OCI-M1 (cell line): ENCODE measurements around the gene GDPD3.
"Not testable (repeated sequence)": the region's sequence is repeated elsewhere in the genome, so short reads cannot be mapped to it uniquely, and the experiment has no call there.

Experiments
- DNase-seq: peaks from one replicate; lab custom pipeline; 2025; lab: John Stamatoyannopoulos, UW

Gene GDPD3, protein sequence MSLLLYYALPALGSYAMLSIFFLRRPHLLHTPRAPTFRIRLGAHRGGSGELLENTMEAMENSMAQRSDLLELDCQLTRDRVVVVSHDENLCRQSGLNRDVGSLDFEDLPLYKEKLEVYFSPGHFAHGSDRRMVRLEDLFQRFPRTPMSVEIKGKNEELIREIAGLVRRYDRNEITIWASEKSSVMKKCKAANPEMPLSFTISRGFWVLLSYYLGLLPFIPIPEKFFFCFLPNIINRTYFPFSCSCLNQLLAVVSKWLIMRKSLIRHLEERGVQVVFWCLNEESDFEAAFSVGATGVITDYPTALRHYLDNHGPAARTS

GRCh38 chr16:30113031-30113710, at the start of gene GDPD3:
TSS of gene GDPD3 (minus strand) at chr16:30113537. CDS start at chr16:30113478, 59 bp downstream.
- DNase-seq, result no peak

DNA sequence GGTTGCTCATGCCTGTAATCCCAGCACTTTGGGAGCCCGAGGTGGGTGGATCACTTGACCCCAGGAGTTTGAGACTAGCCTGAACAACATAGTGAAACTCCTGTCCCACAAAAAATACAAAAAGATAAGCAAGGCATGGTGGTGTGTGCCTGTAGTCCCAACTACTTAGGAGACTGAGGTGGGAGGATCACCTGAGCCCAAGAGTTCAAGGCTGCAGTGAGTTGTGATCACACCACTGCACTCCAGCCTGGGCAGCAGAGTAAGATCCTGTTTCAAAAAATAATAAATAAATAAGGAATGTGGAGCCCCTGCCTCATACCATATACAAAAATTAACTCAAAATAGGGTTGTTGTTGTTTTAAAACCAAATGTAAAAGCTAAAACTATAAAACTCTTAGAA, 43.9 kb upstream of the GDPD3 start:
- no peak for DNase-seq

GRCh38 chr16:30155188-30155587, 41.9 kb upstream of the GDPD3 start:
- DNase-seq, result no peak

DNA sequence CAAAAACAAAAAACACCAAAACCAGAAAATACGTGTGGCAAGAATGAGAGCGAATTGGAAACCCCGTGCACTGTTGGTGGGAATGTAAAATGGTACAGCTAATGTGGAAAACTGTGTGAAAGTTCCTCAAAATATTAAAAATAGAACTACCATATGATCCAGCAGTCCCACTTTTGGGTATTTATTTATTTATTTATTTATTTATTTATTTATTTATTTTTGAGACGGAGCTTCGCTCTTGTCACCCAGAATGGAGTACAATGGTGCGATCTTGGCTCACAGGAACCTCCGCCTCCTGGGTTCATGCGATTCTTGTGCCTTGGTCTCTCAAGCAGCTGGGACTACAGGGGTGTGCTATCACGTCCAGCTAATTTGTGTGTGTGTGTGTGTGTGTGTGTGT, 39.2 kb upstream of the GDPD3 start:
- DNase-seq, result no peak

DNA sequence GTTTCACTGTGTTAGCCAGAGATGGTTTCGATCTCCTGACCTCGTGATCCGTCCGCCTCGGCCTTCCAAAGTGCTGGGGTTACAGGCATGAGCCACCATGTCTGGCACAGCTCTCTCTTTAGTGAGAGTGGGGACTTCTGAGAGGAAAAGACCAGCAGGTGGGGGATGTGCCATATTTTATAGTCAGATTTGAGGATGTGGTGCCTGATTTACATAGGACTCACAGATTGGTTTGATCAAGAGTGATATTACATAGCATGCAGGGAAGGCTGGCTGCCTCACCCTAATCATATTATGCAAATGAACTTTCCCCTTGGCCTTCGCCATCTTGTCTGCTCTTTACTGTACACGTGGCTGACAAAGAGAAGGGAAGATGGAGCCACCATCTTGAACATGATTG, 37.8 kb upstream of the GDPD3 start:
- DNase-seq, result no peak

DNA sequence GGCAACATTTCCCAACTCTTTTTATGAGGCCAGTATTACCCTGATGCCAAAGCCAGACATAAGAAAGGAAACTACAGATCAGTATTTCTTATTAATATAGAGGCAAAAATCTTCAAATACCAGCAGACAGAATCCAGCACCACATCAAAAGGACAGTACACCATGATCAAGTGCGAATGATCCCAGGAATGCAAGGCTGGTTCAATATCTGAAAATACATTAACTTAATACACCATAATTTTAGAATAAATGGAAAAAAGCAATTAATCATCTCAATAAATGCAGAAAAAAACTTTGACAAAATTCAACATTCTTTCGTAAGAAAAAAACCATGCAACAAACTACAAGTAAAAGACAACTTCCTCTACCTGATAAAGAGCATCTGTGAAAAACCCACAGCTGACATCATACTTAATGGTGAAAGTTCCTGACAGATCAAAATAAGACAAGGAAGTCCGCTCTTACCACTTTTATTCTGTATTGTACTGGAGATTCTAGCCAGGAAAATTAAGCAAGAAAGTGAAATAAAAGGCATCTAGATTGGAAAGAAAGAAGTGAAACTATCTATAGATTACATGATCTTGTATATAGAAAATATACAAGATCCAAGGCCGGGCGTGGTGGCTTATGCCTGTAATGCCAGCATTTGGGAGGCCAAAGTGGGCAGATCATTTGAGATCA, 36.1 kb upstream of the GDPD3 start:
- DNase-seq, result no peak

DNA sequence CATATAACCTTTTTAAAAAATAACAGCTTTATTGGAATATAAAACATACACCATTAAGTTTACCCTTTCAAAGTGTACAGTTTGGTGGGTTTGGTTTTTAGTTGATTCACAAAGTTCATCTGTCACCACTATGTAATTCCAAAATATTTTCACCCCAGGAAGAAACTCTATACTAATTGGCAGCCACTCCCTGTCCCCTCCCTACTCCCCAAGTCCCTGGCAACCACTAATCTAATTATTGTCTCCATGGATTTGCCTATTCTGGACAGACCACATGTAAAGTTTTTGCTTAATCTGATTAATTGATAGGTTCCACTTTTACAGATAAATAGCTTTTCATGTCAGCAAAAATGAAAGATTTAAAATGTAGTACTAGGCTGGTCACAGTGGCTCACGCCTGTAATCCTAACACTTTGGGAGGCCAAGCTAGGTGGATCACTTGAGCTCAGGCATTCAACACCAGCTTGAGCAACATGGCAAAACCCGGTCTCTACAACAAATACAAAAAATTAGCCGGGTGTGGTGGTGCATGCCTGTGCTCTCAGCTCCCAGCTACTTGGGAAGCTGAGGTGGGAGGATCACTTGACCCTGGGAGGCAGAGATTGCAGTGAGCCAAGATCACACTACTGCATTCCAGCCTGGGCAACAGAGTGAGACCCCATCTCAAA, 34.6 kb upstream of the GDPD3 start:
- no peak for DNase-seq

DNA sequence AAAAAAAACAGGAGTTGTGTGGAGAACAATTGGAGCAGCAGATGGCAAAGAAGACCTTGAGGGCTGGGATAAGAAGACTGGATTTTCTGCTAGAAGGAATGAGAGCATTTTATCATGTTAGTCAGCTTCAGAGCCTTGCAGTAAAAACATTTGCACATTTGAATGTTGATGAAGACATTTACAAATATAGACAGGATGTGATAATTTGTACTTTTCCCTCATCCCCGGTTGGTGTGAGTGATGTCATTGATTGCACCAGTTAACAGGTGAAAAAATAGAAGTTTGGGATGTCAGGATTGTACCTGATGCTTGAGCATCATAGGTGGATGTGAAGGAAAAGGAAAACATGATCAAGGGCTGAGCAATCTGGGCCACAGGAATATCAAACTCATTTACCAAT, 32.3 kb upstream of the GDPD3 start:
- DNase-seq, result no peak

DNA sequence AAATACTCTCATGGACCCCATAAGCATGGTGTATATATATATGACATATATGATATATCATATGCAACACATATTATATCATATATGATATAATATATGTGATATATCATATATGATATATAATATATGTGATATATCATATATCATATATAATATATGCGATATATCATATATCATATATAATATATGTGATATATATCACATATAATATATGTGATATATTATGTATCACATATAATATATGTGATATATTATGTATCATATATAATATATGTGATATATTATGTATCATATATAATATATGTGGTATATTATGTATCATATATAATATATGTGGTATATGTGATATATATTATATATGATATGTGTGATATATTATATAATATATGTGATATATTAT, 31.6 kb upstream of the GDPD3 start:
- DNase-seq, result no peak

DNA sequence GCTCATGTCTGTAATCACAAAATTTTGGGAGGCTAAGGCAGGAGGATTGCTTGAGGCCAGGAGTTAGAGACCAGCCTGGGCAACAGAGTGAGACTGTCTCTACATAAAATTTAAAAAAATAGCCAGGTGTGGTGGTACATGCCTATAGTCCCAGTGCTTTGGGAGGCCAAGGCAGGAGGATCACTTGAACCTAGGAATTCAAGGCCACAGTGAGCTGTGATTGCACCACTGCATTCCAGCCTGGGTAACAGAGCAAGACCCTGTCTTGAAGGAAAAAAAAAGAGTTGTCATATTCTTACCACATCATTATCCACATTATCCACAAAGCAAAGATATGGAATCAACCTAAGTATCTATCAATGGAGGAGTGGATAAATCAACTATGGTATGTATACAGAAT, 30.7 kb upstream of the GDPD3 start:
- no peak for DNase-seq

DNA sequence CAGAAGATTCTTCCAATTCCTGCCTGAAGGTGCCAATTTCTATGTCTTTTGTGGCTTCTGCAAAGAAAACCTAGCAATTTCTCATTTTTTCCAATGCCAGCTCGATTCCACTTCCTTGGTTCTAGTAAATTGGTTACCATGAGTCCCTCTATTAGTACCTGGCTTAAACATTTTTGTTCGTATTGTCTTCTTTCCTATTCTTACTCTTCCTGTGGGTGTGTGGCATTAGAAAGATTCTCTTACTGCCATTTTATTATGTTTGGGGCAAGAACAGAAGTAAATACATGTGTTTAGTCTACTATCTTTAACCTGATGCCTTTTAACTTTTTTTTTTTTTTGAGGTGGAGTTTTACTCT, 30.0 kb upstream of the GDPD3 start:
- DNase-seq, result no peak

DNA sequence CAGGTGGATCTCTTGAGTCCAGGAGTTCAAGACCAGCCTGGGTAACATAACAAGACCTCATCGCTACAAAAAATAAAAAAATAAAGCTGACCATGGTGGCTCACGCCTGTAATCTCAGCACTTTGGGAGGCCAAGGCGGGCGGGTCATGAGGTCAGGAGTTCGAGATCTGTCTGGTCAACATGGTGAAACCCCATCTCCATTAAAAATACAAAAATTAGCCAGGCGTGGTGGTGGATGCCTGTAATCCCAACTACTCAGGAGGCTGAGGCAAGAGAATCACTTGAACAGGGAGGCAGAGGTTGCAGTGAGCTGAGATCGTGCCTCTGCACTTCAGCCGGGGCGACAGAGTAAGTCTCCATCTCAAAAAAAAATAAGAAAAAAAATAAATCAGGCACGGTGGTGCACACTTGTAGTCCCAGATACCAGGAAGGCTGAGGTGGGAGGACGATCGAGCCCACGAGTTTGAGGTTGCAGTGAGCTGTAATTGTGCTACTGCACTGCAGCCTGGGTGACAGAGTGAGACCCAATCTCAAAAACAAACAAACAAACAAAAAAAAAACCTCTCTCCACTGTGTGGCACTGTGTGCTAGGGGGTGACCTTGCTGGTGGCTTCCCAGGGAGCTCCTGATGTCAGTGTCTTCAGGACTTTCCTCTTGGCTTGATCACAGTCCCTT, 29.5 kb upstream of the GDPD3 start:
- peak; percentile 77 for DNase-seq

DNA sequence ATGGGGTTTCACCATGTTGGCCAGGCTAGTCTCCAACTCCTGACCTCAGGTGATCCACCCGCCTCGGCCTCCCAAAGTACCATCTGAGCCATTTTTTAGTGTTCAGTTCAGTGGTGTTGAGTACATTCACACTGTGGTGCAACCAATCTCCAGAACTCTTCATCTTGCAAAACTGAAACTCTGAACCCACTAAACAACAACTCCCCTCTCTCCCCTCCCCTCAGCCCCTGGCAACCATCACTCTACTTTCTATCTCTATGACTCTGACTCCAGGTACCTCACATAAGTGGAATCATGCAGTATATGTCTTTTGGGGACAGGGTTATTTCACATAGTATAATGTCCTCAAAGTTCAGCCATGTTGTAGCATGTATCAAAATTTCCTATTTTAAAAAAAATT, 28.4 kb upstream of the GDPD3 start:
- no peak for DNase-seq

DNA sequence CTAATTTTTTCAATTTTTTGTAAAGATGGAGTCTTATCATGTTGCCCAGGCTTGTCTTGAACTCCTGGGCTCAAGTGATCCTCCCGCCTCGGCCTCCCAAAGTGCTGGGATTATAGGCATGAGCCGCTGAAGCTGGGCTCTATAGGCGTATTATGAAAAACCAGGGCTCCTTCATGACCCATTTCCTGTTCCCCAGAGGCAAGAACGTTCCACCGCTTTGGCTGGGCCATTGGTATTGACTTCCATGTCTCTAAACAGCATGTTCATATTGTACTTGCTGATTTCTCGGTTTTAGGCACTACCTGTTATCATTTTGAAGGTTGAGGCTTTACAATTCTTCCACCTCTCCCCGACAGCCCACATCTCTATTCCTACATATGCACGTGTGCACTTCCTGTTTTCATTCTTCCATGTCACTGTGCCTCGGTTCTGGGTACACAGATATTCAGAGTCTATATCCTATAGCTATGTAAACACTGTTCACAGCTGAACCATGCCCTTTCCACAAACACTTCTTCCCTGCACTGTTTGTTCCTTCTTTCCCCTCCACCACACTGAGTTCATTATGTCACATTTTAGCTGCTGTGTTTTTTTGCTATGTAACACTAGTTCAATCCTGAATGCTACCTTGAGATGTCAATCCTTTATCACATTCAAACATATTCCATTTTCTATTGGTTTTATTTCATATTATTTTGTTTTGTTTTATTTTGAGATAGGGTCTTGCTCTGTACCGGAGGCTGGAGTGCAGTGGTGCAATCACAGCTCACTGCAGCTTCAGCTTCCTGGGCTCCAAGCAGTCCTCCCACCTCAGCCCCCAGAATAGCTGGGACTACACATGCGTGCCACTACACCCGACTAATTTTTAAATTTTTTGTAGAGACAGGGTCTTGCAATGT, 26.5 kb upstream of the GDPD3 start:
- DNase-seq, result peak; percentile 59

DNA sequence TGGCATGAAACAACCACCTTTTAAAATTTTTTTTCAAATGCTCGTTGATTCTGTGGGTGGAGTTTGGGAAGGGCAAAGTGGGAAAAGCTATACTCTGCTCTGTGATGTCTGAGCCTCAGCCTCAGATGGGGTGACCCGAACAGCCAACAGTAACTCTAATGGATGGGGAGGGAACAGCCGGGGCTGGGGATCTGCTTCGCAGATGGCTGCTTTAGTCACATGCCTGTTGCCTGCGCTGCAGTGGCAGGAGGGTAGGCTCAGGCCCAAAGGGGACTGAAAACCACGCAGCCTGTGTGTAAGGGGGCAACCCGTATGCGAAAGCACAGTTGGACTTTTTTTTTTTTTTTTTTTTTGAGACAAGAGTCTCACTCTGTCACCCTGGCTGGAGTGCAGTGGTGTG, 24.6 kb upstream of the GDPD3 start:
- no peak for DNase-seq

GRCh38 chr16:30136971-30137605, 23.8 kb upstream of the GDPD3 start:
- peak; percentile 24 for DNase-seq

DNA sequence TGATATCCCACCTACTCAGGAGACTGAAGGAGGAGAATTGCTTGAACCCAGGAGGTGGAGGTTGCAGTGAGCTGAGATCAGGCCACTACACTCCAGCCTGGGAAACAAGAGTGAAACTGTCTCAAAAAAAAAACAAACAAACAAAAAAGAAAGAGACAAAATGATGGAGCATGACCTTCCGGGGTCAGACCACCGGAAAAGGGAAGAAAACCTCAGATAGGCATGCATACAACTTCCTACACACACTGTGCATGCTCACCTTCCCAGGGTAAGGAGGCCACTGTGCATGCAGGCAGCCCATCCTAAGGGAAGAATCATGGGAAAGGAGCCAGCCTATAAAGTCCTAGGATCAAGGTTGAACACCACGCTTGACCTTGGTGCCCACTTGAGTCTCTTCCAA, 19.3 kb upstream of the GDPD3 start:
- no peak for DNase-seq

GRCh38 chr16:30131869-30132475, 18.6 kb upstream of the GDPD3 start:
- DNase-seq, result no peak

GRCh38 chr16:30127993-30128392, 14.7 kb upstream of the GDPD3 start:
- DNase-seq, result no peak

DNA sequence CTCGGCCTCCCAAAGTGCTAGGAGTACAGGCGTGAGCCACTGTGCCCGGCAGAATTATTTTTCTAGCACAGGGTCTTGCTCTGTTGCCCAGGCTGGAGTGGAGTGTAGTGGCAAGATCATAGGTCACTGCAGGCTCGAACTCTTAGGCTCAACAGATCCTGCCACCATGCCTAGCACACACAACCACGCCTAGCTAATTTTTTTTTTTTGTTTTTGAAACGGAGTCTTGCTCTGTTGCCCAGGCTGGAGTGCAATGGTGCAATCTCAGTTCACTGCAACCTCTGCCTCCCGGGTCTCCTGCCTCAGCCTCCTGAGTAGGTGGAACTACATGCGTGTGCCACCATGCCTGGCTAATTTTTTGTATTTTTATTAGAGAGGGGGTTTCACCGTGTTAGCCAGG, 12.4 kb upstream of the GDPD3 start:
- not testable (repeated sequence) for DNase-seq
